WTC11 (cell line): ENCODE results near the gene RBL1.

Experiments used
- AFF4 ChIP-seq: sonication (generic); formaldehyde crosslinking; IDR thresholded peaks from 2 replicates; pipeline ENCODE4 v1.8.1; 2023; ENCODE audit warnings: mild to moderate bottlenecking, missing genetic modification reagents, borderline replicate concordance
- CBFB ChIP-seq: sonication (generic); formaldehyde crosslinking; IDR thresholded peaks from 2 replicates; pipeline ENCODE4 v1.8.1; 2022; ENCODE audit warnings: mild to moderate bottlenecking, low read depth, missing genetic modification reagents
- CREB1 ChIP-seq: sonication (generic); formaldehyde crosslinking; IDR thresholded peaks from 2 replicates; pipeline ENCODE4 v1.8.0; 2023; ENCODE audit warnings: mild to moderate bottlenecking, missing genetic modification reagents
- ESRRA ChIP-seq: sonication (generic); formaldehyde crosslinking; IDR thresholded peaks from 2 replicates; pipeline ENCODE4 v1.8.1; 2022; ENCODE audit warnings: mild to moderate bottlenecking, missing genetic modification reagents, borderline replicate concordance
- NR2C2 ChIP-seq: sonication (generic); formaldehyde crosslinking; IDR thresholded peaks from 2 replicates; pipeline ENCODE4 v1.8.0; 2022; ENCODE audit warnings: mild to moderate bottlenecking, missing genetic modification reagents
- USF1 ChIP-seq: sonication (generic); formaldehyde crosslinking; IDR thresholded peaks from 2 replicates; pipeline ENCODE4 v1.8.0; 2022; ENCODE audit warnings: mild to moderate bottlenecking, missing genetic modification reagents
- ZNF121 ChIP-seq: sonication (generic); formaldehyde crosslinking; IDR thresholded peaks from 2 replicates; pipeline ENCODE4 v1.8.0; 2023; ENCODE audit warnings: missing genetic modification reagents
- ZNF512 ChIP-seq: sonication (generic); formaldehyde crosslinking; IDR thresholded peaks from 2 replicates; pipeline ENCODE4 v1.8.1; 2022; ENCODE audit warnings: missing genetic modification reagents, borderline replicate concordance
- TF ChIP-seq, protein P1 (sequence below): fragments of 200-600 bp; IDR thresholded peaks from 2 replicates; pipeline ENCODE4 v1.8.0; 2022; ENCODE audit warnings: antibody characterized with exemption

DNA sequence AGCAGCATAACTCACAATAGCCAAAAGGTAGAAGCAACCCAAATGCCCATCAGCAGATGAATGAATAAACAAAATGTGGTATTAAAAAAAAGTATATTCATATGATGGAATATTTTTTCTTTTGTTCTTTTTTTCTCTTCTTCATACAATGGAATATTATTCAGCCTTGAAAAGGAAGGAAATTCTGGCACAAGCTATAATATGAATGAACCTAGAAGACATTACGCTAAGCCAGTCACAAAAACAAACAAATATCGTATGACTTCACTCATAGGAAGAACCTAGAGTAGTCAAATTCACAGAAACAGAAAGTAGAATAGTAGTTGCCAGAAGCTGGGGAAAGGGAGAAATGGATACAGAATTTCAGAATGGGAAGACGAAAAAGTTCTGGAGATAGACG, 63.7 kb downstream of the RBL1 start:
- no peak for TF ChIP-seq USF1
- TF ChIP-seq NR2C2 (CRISPR knock-in tag) = no peak
- no peak for TF ChIP-seq ZNF121
- TF ChIP-seq AFF4 = no peak
- no peak for TF ChIP-seq CBFB (CRISPR knock-in tag)
- no peak for TF ChIP-seq ESRRA (CRISPR knock-in tag)
- no peak for TF ChIP-seq ZNF512 (CRISPR knock-in tag)
- TF ChIP-seq, protein P1, sequence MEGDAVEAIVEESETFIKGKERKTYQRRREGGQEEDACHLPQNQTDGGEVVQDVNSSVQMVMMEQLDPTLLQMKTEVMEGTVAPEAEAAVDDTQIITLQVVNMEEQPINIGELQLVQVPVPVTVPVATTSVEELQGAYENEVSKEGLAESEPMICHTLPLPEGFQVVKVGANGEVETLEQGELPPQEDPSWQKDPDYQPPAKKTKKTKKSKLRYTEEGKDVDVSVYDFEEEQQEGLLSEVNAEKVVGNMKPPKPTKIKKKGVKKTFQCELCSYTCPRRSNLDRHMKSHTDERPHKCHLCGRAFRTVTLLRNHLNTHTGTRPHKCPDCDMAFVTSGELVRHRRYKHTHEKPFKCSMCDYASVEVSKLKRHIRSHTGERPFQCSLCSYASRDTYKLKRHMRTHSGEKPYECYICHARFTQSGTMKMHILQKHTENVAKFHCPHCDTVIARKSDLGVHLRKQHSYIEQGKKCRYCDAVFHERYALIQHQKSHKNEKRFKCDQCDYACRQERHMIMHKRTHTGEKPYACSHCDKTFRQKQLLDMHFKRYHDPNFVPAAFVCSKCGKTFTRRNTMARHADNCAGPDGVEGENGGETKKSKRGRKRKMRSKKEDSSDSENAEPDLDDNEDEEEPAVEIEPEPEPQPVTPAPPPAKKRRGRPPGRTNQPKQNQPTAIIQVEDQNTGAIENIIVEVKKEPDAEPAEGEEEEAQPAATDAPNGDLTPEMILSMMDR = no peak
- TF ChIP-seq CREB1 (CRISPR knock-in tag) = no peak
